Naive thymus-derived CD8-positive, alpha-beta T cell (primary cell): ENCODE results near the gene MTFP1. TPM values are rescaled to one million over a fixed set of nuclear protein-coding genes. Genes with fewer than 3 reads are reported as not detected.

Experiments
- ATAC-seq, 2 donors: fragments of 150-1000 bp; cut with Tn5 transposase in 1 of 2; sonication (Bioruptor Pico), chemical (Tn5 transposase) in 1 of 2; 1 replicate in 1 of 2; 2 replicates in 1 of 2; pipeline ENCODE4 v1.10.0; 2021; ENCODE audit warnings: mild to moderate bottlenecking in 2 of 2, moderate library complexity in 2 of 2
- POLR2A ChIA-PET: fragments of 350-600 bp; sonication (Branson Sonifier 250); formaldehyde crosslinking; loops from one replicate; lab custom pipeline; 2021; ENCODE audit warnings: antibody characterized with exemption; lab: Charles Lee
- DNase-seq, 10 donors: peaks; one replicate each; pipeline versions ENCODE4 v3.0.0 to v3.0.0-alpha.2; 2020 to 2022
- H3K27ac Mint-ChIP-seq, 10 donors: one replicate each; pipeline ENCODE4 v1.8.0; 2020 to 2022; ENCODE audit warnings: mild to moderate bottlenecking in 10 of 10, mixed read lengths in 10 of 10, moderate library complexity in 4 of 10, inconsistent platforms in 1 of 10
- H3K27me3 Mint-ChIP-seq, 5 donors: one replicate each; pipeline ENCODE4 v1.8.0; 2021 to 2022; ENCODE audit warnings: mixed read lengths in 5 of 5
- H3K36me3 Mint-ChIP-seq, 3 donors: one replicate each; pipeline ENCODE4 v1.8.0; 2020 to 2022; ENCODE audit warnings: mixed read lengths in 3 of 3, mild to moderate bottlenecking in 2 of 3, inconsistent platforms in 1 of 3
- H3K4me1 Mint-ChIP-seq, 4 donors: one replicate each; pipeline ENCODE4 v1.8.0; 2021 to 2022; ENCODE audit warnings: mixed read lengths in 4 of 4
- H3K4me3 Mint-ChIP-seq, 10 donors: one replicate each; pipeline ENCODE4 v1.8.0; 2020 to 2022; ENCODE audit warnings: mild to moderate bottlenecking in 10 of 10, mixed read lengths in 10 of 10, moderate library complexity in 6 of 10, inconsistent platforms in 1 of 10
- H3K9me3 Mint-ChIP-seq, 9 donors: one replicate each; pipeline ENCODE4 v1.8.0; 2020 to 2022; ENCODE audit warnings: mixed read lengths in 9 of 9, mild to moderate bottlenecking in 3 of 9, inconsistent platforms in 1 of 9, moderate library complexity in 1 of 9
- polyA plus RNA-seq, 3 donors: library from polyadenylated mRNA; unstranded; fragments of 300-500 nt; fragmentation: Illumina TruSeq; gene quantifications; one replicate each; pipeline ENCODE4 v1.2.3, GENCODE V29; 2021
- total RNA-seq, 8 experiments: library from RNA in 2 of 8; stranded (reverse) in 2 of 8; gene quantifications; one replicate each; pipeline ENCODE4 v1.2.3 and lab custom pipeline; 2021 to 2026

Gene MTFP1
- total and polyA plus RNA-seq, 5 experiments from 2014 or later = 15.8 to 53.5 (median 42.3) TPM

GRCh38 chr22:30420347-30421125 is 5.0 kb upstream of the MTFP1 start:
- no peak for ATAC-seq
- POLR2A ChIA-PET = interaction anchor here (0.6 to 7.4 kb wide), 3 partner anchors 8 to 23 kb away, joined by 3 to 118 read pairs (median 4); partner anchors contain the start of gene SEC14L2
- H3K4me1 Mint-ChIP-seq = peaks cover 25 to 47% (median 38%) of the 10 kb centered on the region in 4 donors
- H3K36me3 Mint-ChIP-seq = peaks cover 0 to 63% (median 20%) of the 10 kb centered on the region in 3 donors
- no peak for DNase-seq
- H3K27me3 Mint-ChIP-seq = no peaks in the 10 kb centered on the region
- peak overlapping the region in 1 of 10 donors; percentile 3 for H3K4me3 Mint-ChIP-seq
- peak overlapping the region in 5 of 10 donors; percentile 28 to 64 (median 48) for H3K27ac Mint-ChIP-seq
- H3K9me3 Mint-ChIP-seq = no peaks in the 10 kb centered on the region

DNA sequence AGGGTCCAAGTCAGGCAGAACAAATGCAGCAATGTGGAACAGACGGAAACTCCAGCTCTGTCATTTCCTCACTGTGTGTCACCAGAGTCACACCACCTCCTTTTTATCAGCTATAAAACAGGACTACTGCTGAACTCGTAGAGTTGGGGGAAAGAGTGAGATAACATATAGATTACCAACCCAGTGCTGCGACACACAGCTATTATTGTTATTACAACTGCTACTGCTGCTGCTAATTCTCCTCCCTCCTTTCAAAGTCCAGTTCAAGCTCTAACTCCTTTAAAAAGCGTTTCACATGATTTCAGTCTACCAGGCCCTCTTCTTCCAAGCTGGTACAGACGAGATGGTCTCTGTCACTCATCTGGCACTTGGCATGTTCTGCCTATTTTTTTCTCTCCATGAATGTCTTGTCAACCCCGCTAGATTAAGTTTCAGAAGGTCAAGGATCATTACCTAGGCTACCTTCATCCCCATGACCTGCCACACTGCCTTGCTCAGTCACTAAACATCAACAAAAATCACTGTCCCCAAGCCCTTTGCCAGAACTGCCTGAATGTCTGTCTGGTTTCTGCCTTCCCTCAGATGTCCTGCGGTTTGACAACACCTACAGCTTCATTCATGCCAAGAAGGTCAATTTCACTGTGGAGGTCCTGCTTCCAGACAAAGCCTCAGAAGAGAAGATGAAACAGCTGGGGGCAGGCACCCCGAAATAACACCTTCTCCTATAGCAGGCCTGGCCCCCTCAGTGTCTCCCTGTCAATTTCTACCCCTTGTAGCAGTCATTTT is 3.7 kb upstream of the MTFP1 start:
- Mint-ChIP-seq H3K36me3 (peaks cover 0 to 50% (median 8%) of the 10 kb centered on the region in 3 donors), H3K27ac (peak overlapping the region; percentile 93 to 100 (median 99)), H3K9me3 (no peaks in the 10 kb centered on the region), H3K4me1 (peaks cover 25 to 50% (median 46%) of the 10 kb centered on the region in 4 donors), H3K4me3 (peak overlapping the region; percentile 92 to 99 (median 98)), H3K27me3 (no peaks in the 10 kb centered on the region)
- POLR2A ChIA-PET = interaction anchor here (1.1 to 7.4 kb wide), 7 partner anchors 8 to 132 kb away, joined by 3 to 118 read pairs (median 47); partner anchors contain the start of genes CASTOR1 and SEC14L2
- ATAC-seq = no peak
- no peak for DNase-seq

- ATAC-seq = no peak
- POLR2A ChIA-PET = interaction anchor here (0.6 to 7.4 kb wide), 15 partner anchors 9 to 867 kb away, joined by 3 to 118 read pairs (median 7); partner anchors contain the start of genes CASTOR1, CCDC157, MTMR3 and SEC14L2
These were observed 2.9 kb upstream of the MTFP1 start for GRCh38 chr22:30422481-30423300.

DNA sequence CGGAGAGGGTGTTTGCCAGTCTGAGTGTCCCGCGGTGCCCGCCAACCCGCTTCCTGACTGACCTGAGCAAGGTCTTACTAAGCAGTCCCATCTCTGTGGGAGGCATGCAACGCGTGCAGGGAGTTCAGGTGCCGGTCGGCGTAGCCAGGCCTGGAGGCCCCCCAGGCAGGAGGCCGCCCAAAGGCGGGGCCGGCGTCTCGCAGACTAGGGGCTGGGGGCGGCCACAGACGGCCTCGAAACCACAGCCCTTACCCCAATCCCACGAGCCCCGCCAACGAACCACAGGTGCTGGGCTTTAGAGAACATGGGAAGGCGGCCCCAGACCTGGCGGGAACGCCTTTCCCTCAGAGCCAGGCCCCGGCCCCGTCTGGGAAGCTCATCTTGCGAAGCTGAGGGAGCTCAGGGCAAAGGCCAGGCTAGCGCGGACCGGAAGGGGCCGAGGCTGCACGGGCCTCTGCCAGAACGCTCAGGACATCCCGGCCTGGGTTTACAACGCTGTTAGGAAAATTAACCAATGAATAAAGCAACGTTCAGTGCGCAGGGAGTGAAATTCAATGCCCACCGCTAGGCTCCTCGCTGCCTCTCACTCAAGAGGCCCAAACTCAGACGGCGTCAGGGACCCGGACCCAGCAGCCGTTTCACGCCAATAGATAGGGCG is 2.1 kb upstream of the MTFP1 start:
- Mint-ChIP-seq H3K4me3 (peak overlapping the region; percentile 92 to 99 (median 98)), H3K27ac (peak overlapping the region; percentile 97 to 100 (median 99)), H3K36me3 (peaks cover 0 to 42% (median 6%) of the 10 kb centered on the region in 3 donors), H3K4me1 (peaks cover 28 to 56% (median 55%) of the 10 kb centered on the region in 4 donors), H3K27me3 (no peaks in the 10 kb centered on the region), H3K9me3 (no peaks in the 10 kb centered on the region)
- ATAC-seq (peak; percentile 0 to 8), DNase-seq (peak in 4 of 10 donors; percentile 35 to 76 (median 40))
- POLR2A ChIA-PET = interaction anchor here (0.6 to 7.4 kb wide), 24 partner anchors 10 to 870 kb away, joined by 3 to 118 read pairs (median 6); partner anchors contain the start of genes CASTOR1, CCDC157, MTMR3 and SEC14L2

More at GRCh38 chr22:30422481-30423300, 2.9 kb upstream of the MTFP1 start:
- DNase-seq = no peak
- no peaks in the 10 kb centered on the region for H3K9me3 Mint-ChIP-seq
- H3K27ac Mint-ChIP-seq = peak overlapping the region; percentile 93 to 100 (median 99)
- H3K27me3 Mint-ChIP-seq = no peaks in the 10 kb centered on the region
- peaks cover 28 to 56% (median 54%) of the 10 kb centered on the region in 4 donors for H3K4me1 Mint-ChIP-seq
- peaks cover 0 to 46% (median 6%) of the 10 kb centered on the region in 3 donors for H3K36me3 Mint-ChIP-seq
- peak overlapping the region; percentile 92 to 99 (median 98) for H3K4me3 Mint-ChIP-seq

DNA sequence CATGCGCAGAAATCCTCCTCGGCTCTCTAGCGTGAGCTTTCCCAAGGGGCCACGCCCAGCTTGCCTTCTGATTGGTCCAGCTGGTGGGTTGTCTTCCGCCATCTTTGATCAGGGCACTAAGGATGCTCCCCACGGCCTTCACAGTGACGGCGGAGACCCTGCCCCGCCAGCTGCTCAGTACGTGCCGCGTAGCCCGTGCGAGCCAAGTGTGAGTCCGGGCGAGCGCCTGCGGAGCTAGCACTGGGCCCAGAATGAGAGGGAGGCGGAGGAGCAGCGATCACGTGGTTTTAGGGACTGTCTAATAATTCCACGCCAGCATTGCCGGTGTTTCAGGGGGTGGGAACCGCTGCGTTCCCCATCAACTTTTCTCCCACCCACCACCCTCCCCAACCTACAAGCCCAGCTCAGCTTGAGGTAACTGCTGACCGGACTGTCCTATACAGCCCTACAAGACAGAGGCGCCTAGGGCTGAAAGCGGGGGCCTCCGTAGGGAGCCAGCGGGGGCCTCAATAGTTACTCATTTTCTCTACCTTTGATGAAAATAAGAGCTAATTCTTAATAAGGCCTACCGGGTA is 1.5 kb upstream of the MTFP1 start:
- no peaks in the 10 kb centered on the region for H3K27me3 Mint-ChIP-seq
- H3K36me3 Mint-ChIP-seq = peaks cover 0 to 42% (median 4%) of the 10 kb centered on the region in 3 donors
- H3K4me1 Mint-ChIP-seq = peaks cover 28 to 56% (median 55%) of the 10 kb centered on the region in 4 donors
- peak overlapping the region; percentile 92 to 99 (median 98) for H3K4me3 Mint-ChIP-seq
- H3K27ac Mint-ChIP-seq = peak overlapping the region; percentile 97 to 100 (median 99)
- ATAC-seq (peak; percentile 82 to 83), DNase-seq (peak; percentile 91 to 100 (median 98))
- POLR2A ChIA-PET = interaction anchor here (0.6 to 7.4 kb wide), 25 partner anchors 11 to 870 kb away, joined by 3 to 118 read pairs (median 6); partner anchors contain the start of genes CASTOR1, CCDC157, RNF215 and SEC14L2
- H3K9me3 Mint-ChIP-seq = no peaks in the 10 kb centered on the region

DNA sequence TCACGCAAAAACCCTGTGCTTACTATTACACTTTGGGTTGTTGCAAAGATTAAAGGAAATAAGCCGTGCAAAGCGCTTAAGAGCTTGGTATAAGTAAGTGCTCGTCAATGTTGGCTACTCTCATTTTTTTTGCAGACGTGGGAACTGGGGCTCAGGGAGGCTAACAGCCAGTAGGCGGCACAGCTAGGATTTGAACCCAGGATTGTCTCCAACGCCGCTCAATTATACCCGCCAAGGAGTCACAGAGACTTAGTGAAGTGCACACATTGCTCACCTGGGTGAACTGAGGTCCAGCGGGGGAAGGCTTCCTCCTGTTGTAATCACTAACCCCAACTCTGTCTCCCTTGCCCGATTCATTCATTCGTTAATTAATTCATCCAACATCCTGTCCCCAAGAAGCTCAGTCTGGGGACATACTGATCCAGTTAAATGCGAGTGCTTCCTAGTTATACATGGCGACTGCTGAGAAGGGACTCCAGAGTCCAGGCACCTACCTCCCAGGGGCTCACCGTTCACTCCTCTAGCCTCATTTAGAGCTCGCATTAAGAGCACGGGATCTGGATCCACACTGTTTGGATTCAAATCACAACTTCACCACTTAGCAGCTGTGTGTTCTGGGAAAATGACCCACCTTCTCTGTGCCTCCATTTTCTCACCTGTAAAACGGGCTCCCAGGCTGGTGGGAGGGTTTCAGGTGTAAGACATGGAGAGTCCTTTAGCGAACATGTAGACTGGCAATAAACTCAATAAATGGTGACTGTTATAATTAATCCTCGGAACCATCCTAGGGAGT is 838 bp upstream of the MTFP1 start:
- Mint-ChIP-seq H3K27me3 (no peaks in the 10 kb centered on the region), H3K4me3 (peak overlapping the region; percentile 92 to 99 (median 98)), H3K4me1 (peaks cover 28 to 56% (median 55%) of the 10 kb centered on the region in 4 donors), H3K36me3 (peaks cover 0 to 39% (median 2%) of the 10 kb centered on the region in 3 donors), H3K9me3 (no peaks in the 10 kb centered on the region), H3K27ac (peak overlapping the region; percentile 97 to 100 (median 99))
- POLR2A ChIA-PET = interaction anchor here (0.7 to 7.4 kb wide), 21 partner anchors 10 to 871 kb away, joined by 3 to 118 read pairs (median 6); partner anchors contain the start of genes CASTOR1, CCDC157, RNF215 and SEC14L2
- ATAC-seq (peak in 1 of 2 donors; percentile 6), DNase-seq (peak in 2 of 10 donors; percentile 25 to 70)

DNA sequence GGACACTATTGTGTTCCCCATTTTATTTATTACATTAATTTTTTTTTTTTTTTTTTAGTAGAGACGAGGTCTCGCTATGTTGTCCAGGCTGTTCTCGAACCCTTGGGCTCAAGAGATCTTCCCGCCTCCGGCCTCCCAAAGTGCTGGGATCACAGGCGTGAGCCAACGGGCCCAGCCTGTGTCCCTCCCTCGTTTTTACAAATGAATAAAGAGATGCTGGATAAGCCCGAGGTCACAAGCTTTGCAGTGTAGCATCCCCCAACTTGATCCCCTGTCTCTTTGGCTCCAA is 297 bp upstream of the MTFP1 start:
- H3K9me3 Mint-ChIP-seq = no peaks in the 10 kb centered on the region
- POLR2A ChIA-PET = interaction anchor here (0.9 to 7.4 kb wide), 11 partner anchors 9 to 135 kb away, joined by 3 to 118 read pairs (median 8); partner anchors contain the start of genes CASTOR1, CCDC157, RNF215 and SEC14L2
- H3K4me3 Mint-ChIP-seq = peak overlapping the region; percentile 86 to 98 (median 92)
- no peak for ATAC-seq
- H3K36me3 Mint-ChIP-seq = peaks cover 0 to 34% (median 1%) of the 10 kb centered on the region in 3 donors
- DNase-seq = no peak
- H3K27ac Mint-ChIP-seq = peak overlapping the region; percentile 90 to 100 (median 98)
- no peaks in the 10 kb centered on the region for H3K27me3 Mint-ChIP-seq
- peaks cover 31 to 59% (median 55%) of the 10 kb centered on the region in 4 donors for H3K4me1 Mint-ChIP-seq

DNA sequence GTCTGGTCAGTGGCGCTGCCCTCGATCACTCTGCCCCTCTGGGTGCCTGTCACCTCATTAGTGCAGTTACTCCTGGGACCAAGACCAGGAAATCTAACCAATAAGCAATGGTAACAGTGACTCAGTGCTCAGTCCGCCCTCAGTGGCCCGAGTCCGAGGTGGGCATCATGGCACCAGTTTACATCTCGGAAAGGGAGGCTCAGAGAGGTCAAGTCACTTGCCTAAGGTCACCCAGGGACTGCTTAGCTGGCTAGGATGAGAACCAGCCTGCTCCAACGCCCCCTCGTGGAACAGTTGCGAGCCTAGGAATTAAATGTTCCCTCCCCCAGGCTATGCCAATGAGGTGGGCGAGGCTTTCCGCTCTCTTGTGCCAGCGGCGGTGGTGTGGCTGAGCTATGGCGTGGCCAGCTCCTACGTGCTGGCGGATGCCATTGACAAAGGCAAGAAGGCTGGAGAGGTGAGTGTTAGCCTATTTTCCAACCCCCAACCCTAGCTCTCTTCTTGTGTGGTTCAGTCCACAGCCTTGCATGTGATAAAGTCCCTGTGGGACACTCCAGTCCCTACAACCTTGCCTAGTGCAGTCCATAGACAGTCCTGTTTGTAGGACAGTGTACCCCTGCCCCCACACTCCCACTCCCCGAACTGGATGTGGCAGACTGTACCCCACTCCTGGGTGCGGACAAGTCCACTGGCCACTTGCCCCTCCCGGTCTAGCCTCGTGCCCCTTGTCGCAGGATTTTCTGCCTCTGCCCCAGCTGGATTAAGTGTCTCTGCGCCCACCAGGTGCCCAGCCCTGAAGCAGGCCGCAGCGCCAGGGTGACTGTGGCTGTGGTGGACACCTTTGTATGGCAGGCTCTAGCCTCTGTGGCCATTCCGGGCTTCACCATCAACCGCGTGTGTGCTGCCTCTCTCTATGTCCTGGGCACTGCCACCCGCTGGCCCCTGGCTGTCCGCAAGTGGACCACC is 1.1 kb downstream of the MTFP1 start:
- H3K4me1 Mint-ChIP-seq = peaks cover 31 to 54% (median 49%) of the 10 kb centered on the region in 4 donors
- peaks cover 0 to 22% (median 0%) of the 10 kb centered on the region in 3 donors for H3K36me3 Mint-ChIP-seq
- peak overlapping the region; percentile 90 to 100 (median 98) for H3K27ac Mint-ChIP-seq

DNA sequence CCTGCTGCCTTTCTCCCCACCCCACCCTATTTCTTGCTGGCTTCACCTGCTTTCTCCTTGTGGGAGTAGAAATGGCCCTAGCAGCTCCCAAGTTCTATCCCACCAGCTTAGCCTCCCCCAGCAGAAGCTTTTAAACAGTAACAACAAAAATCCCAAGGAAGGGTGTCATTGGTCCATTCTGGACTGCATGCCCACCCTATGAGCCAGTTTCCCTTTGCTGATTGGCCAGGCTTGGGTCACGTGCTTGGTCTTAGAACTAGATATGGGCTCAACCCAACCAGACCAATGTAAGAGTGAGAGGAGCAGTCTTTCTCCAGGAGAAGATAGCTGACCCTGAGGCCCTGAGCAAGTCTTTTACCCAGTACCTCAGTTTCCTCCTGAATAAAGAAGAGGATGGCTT is 2.3 kb downstream of the MTFP1 start:
- Mint-ChIP-seq H3K9me3 (no peaks in the 10 kb centered on the region), H3K36me3 (peaks cover 0 to 15% (median 0%) of the 10 kb centered on the region in 3 donors), H3K4me3 (peak overlapping the region in 3 of 10 donors; percentile 18 to 39 (median 24)), H3K4me1 (peaks cover 21 to 42% (median 37%) of the 10 kb centered on the region in 4 donors), H3K27ac (peak overlapping the region in 8 of 10 donors; percentile 22 to 100 (median 98)), H3K27me3 (no peaks in the 10 kb centered on the region)
- no peak for DNase-seq
- POLR2A ChIA-PET = interaction anchor here (6.2 to 6.8 kb wide), 2 partner anchors 7 to 14 kb away, joined by 89 to 95 read pairs; no protein-coding TSS in a partner anchor
- no peak for ATAC-seq

More for the DNA sequence above, 1.1 kb downstream of the MTFP1 start:
- H3K4me3 Mint-ChIP-seq = peak overlapping the region; percentile 86 to 98 (median 92)
- DNase-seq (peak; percentile 76 to 93 (median 90)), ATAC-seq (peak; percentile 46 to 52)
- no peaks in the 10 kb centered on the region for H3K27me3 Mint-ChIP-seq
- POLR2A ChIA-PET = interaction anchor here (0.5 to 7.4 kb wide), 10 partner anchors 8 to 494 kb away, joined by 3 to 118 read pairs (median 12); partner anchors contain the start of genes CASTOR1, RNF215 and SEC14L2
- no peaks in the 10 kb centered on the region for H3K9me3 Mint-ChIP-seq
